Breast epithelium (tissue), 3 donors: Measurements from ENCODE around the gene KIF6.

Experiments
- CTCF ChIP-seq, 3 donors: fragments of 450-650 bp; IDR thresholded peaks; one replicate each; pipeline ENCODE4 v1.5.1; 2016 to 2017; ENCODE audit warnings: antibody characterized with exemption in 3 of 3, mild to moderate bottlenecking in 3 of 3, moderate library complexity in 3 of 3
- POLR2AphosphoS5 ChIP-seq, 3 donors: sonication (generic); formaldehyde crosslinking; IDR thresholded peaks; one replicate each; pipeline ENCODE4 v1.6.1; 2017; ENCODE audit warnings: antibody characterized with exemption in 3 of 3

- TF ChIP-seq CTCF (IDR thresholded peaks at IDR 0.05) (no peak), POLR2AphosphoS5 (IDR thresholded peaks at IDR 0.05) (no peak)
Measured at GRCh38 chr6:39378960-39379425, 346.2 kb downstream of the KIF6 start.
